Activated gamma-delta T cell treated with Interleukin-2 at 50 U/mL for 16 hours (primary cell): Measurements from ENCODE around the gene OR5D16.
"Not testable (repeated sequence)": the region's sequence is repeated elsewhere in the genome, so short reads cannot be mapped to it uniquely, and the experiment has no call there.

Source experiments
- DNase-seq: peaks from one replicate; pipeline ENCODE4 v3.0.0-alpha.2; 2020

The OR5D16 gene

GRCh38 chr11:55838452-55838851, at the start of gene OR5D16:
Gene OR5D16 (plus strand): TSS chr11:55838752. CDS start chr11:55838752, 0 bp downstream.
- DNase-seq = no peak

- no peak for DNase-seq
Measured at GRCh38 chr11:55791606-55792005, 46.9 kb upstream of the OR5D16 start.

GRCh38 chr11:55793321-55793720, 45.2 kb upstream of the OR5D16 start:
- DNase-seq = no peak

GRCh38 chr11:55795256-55795655, 43.3 kb upstream of the OR5D16 start, which contains the start of gene OR5D14:
Gene OR5D14 (plus strand): TSS chr11:55795556. CDS start chr11:55795556, 0 bp downstream.
- DNase-seq = no peak

GRCh38 chr11:55806248-55806647, 32.3 kb upstream of the OR5D16 start:
- DNase-seq = no peak

GRCh38 chr11:55811067-55811466, 27.5 kb upstream of the OR5D16 start, which contains the start of gene OR5L1:
Gene OR5L1 (plus strand): TSS chr11:55811367. CDS start chr11:55811467, 100 bp downstream.
- DNase-seq = no peak

GRCh38 chr11:55819330-55819729, 19.2 kb upstream of the OR5D16 start, which contains the start of gene OR5D18:
Gene OR5D18 (plus strand): TSS chr11:55819630. CDS start chr11:55819630, 0 bp downstream.
- no peak for DNase-seq

- DNase-seq = no peak
Measured at GRCh38 chr11:55826919-55827318, 11.6 kb upstream of the OR5D16 start, which contains the start of gene OR5L2. Gene OR5L2 (plus strand): TSS chr11:55827219. CDS start chr11:55827219, 0 bp downstream.

- no peak for DNase-seq
Measured at GRCh38 chr11:55847453-55847852, 8.9 kb downstream of the OR5D16 start.

GRCh38 chr11:55849037-55849436, 10.5 kb downstream of the OR5D16 start:
- no peak for DNase-seq

- DNase-seq = no peak
Measured at GRCh38 chr11:55852141-55852540, 13.6 kb downstream of the OR5D16 start.

GRCh38 chr11:55854704-55855103, 16.2 kb downstream of the OR5D16 start:
- no peak for DNase-seq

- DNase-seq = not testable (repeated sequence)
Measured at GRCh38 chr11:55867354-55867753, 28.8 kb downstream of the OR5D16 start.

GRCh38 chr11:55872731-55873130, 34.2 kb downstream of the OR5D16 start:
- DNase-seq = not testable (repeated sequence)

- not testable (repeated sequence) for DNase-seq
Measured at GRCh38 chr11:55873146-55873545, 34.6 kb downstream of the OR5D16 start.

GRCh38 chr11:55882997-55883396, 44.4 kb downstream of the OR5D16 start, which contains the start of gene TRIM51:
Gene TRIM51 (plus strand): TSS chr11:55883297. CDS start chr11:55885429, 2,132 bp downstream.
- not testable (repeated sequence) for DNase-seq

GRCh38 chr11:55884995-55885394, 46.4 kb downstream of the OR5D16 start:
- DNase-seq = not testable (repeated sequence)

GRCh38 chr11:55885481-55885880, 46.9 kb downstream of the OR5D16 start:
- DNase-seq = not testable (repeated sequence)
